Vagina (tissue), 2 donors: ENCODE data around the gene ETS1. TPM values are rescaled to one million over a fixed set of nuclear protein-coding genes. Genes with fewer than 3 reads are reported as not detected.

Experiments
- DNase-seq, 2 donors: peaks; one replicate each; pipeline ENCODE4 v3.0.0-alpha.2; 2017; ENCODE audit errors: extremely low spot score in 2 of 2
- H3K27ac ChIP-seq: fragments of 200-600 bp; sonication (generic); one replicate; pipeline ENCODE4 v1.5.1; 2019
- H3K27me3 ChIP-seq: fragments of 200-600 bp; sonication (generic); one replicate; pipeline ENCODE4 v1.5.1; 2019
- H3K36me3 ChIP-seq, 2 donors: fragments of 200-600 bp; sonication (generic); one replicate each; pipeline ENCODE4 v1.5.1; 2017 to 2019
- H3K4me1 ChIP-seq: fragments of 200-600 bp; sonication (generic); one replicate; pipeline ENCODE4 v1.5.1; 2019
- H3K4me3 ChIP-seq, 2 donors: fragments of 200-600 bp; sonication (generic); 1 replicate in 1 of 2; 2 replicates in 1 of 2; pipeline ENCODE4 v1.5.1; 2016 to 2019
- H3K9me3 ChIP-seq: fragments of 200-600 bp; sonication (generic); one replicate; pipeline ENCODE4 v1.5.1; 2019
- CTCF ChIP-seq, 3 experiments: fragments of 450-650 bp in 2 of 3; fragments of 200-600 bp in 1 of 3; sonication (generic) in 1 of 3; IDR thresholded peaks; one replicate each; pipeline ENCODE4 v1.5.1; 2017 to 2019; ENCODE audit warnings: antibody characterized with exemption in 3 of 3, mild to moderate bottlenecking in 2 of 3, moderate library complexity in 2 of 3
- POLR2A ChIP-seq, 2 donors: fragments of 450-650 bp; IDR thresholded peaks; one replicate each; pipeline ENCODE4 v1.6.1; 2017; ENCODE audit warnings: antibody characterized with exemption in 2 of 2, mild to moderate bottlenecking in 2 of 2, moderate library complexity in 2 of 2
- POLR2AphosphoS5 ChIP-seq, 2 donors: sonication (generic); formaldehyde crosslinking; IDR thresholded peaks; one replicate each; pipeline ENCODE4 v1.9.0; 2017; ENCODE audit warnings: antibody characterized with exemption in 2 of 2, mild to moderate bottlenecking in 2 of 2, low read depth in 1 of 2; ENCODE audit not compliant: insufficient read depth in 1 of 2
- intact Hi-C: fragments of 100-400 bp; cut with DNase I; formaldehyde crosslinking; loops from one replicate; pipeline ENCODE4 v1.15.1; 2023
- total RNA-seq: library from RNA; depleted of rRNA; stranded (reverse); fragments of >200 nt; gene quantifications from one replicate; pipeline ENCODE4 v1.2.3, GENCODE V29; 2016

ETS1 gene
- total RNA-seq, 1 donor from 2014 or later, result 51.6 TPM

GRCh38 chr11:128596250-128596649 is 8.9 kb upstream of the ETS1 start:
- H3K4me1 ChIP-seq, result no peaks in the 10 kb centered on the region
- H3K27ac ChIP-seq, result no peak overlapping the region
- no peaks in the 10 kb centered on the region for H3K27me3 ChIP-seq
- intact Hi-C loops, result no loop called here
- no peaks in the 10 kb centered on the region for H3K9me3 ChIP-seq
- H3K36me3 ChIP-seq, result no peaks in the 10 kb centered on the region
- H3K4me3 ChIP-seq, result no peak overlapping the region
- no peak for DNase-seq
- TF ChIP-seq CTCF (IDR thresholded peaks at IDR 0.05), result no peak

- DNase-seq, result no peak
- Histone ChIP-seq H3K27ac (no peak overlapping the region), H3K4me3 (no peak overlapping the region), H3K9me3 (no peaks in the 10 kb centered on the region), H3K36me3 (no peaks in the 10 kb centered on the region), H3K4me1 (no peaks in the 10 kb centered on the region), H3K27me3 (no peaks in the 10 kb centered on the region)
- intact Hi-C loops, result no loop called here
- TF ChIP-seq POLR2AphosphoS5 (IDR thresholded peaks at IDR 0.05; ENCODE audit: insufficient read depth in 1 of 2, low read depth in 1 of 2), result no peak
- TF ChIP-seq POLR2A (IDR thresholded peaks at IDR 0.05), result no peak
- no peak for TF ChIP-seq CTCF (IDR thresholded peaks at IDR 0.05)
Observed at GRCh38 chr11:128595775-128596174, 8.4 kb upstream of the ETS1 start.

- no peak for DNase-seq
- H3K27me3 ChIP-seq, result no peaks in the 10 kb centered on the region
- no peaks in the 10 kb centered on the region for H3K4me1 ChIP-seq
- intact Hi-C loops, result no loop called here
- no peak overlapping the region for H3K27ac ChIP-seq
- no peak overlapping the region for H3K4me3 ChIP-seq
- H3K9me3 ChIP-seq, result no peaks in the 10 kb centered on the region
- no peaks in the 10 kb centered on the region for H3K36me3 ChIP-seq
- no peak for TF ChIP-seq POLR2A (IDR thresholded peaks at IDR 0.05)
- no peak for TF ChIP-seq POLR2AphosphoS5 (IDR thresholded peaks at IDR 0.05; ENCODE audit: insufficient read depth in 1 of 2, low read depth in 1 of 2)
- no peak for TF ChIP-seq CTCF (IDR thresholded peaks at IDR 0.05)
Observed at GRCh38 chr11:128595221-128595620, 7.9 kb upstream of the ETS1 start.

GRCh38 chr11:128594226-128594625 is 6.9 kb upstream of the ETS1 start:
- Histone ChIP-seq H3K9me3 (no peaks in the 10 kb centered on the region), H3K27me3 (no peaks in the 10 kb centered on the region), H3K4me3 (no peak overlapping the region), H3K4me1 (no peaks in the 10 kb centered on the region), H3K36me3 (no peaks in the 10 kb centered on the region), H3K27ac (no peak overlapping the region)
- no peak for DNase-seq
- TF ChIP-seq POLR2AphosphoS5 (IDR thresholded peaks at IDR 0.05; ENCODE audit: insufficient read depth in 1 of 2, low read depth in 1 of 2), result no peak
- no peak for TF ChIP-seq POLR2A (IDR thresholded peaks at IDR 0.05)
- no peak for TF ChIP-seq CTCF (IDR thresholded peaks at IDR 0.05)
- intact Hi-C loops, result no loop called here

GRCh38 chr11:128593281-128593680 is 5.9 kb upstream of the ETS1 start:
- no peak for TF ChIP-seq CTCF (IDR thresholded peaks at IDR 0.05)
- no peak overlapping the region for H3K27ac ChIP-seq
- no peaks in the 10 kb centered on the region for H3K36me3 ChIP-seq
- no peak for DNase-seq
- no peaks in the 10 kb centered on the region for H3K27me3 ChIP-seq
- intact Hi-C loops, result no loop called here
- no peak overlapping the region for H3K4me3 ChIP-seq
- no peaks in the 10 kb centered on the region for H3K9me3 ChIP-seq
- H3K4me1 ChIP-seq, result no peaks in the 10 kb centered on the region
